GM19099 (cell line): ENCODE results near the gene SPATA46.

Source experiments
- POLR2A ChIP-seq: IDR thresholded peaks from 3 replicates; pipeline ENCODE4 v1.6.1; 2011; ENCODE audit warnings: low read depth; ENCODE audit not compliant: insufficient read length; ENCODE audit errors: extremely low read depth

Gene SPATA46

GRCh38 chr1:162370161-162370560 lies 6.5 kb downstream of the SPATA46 start:
- no peak for TF ChIP-seq POLR2A

- no peak for TF ChIP-seq POLR2A
These were observed 7.1 kb downstream of the SPATA46 start for GRCh38 chr1:162369571-162369970.

- no peak for TF ChIP-seq POLR2A
These were observed 8.2 kb downstream of the SPATA46 start for GRCh38 chr1:162368451-162368850.

GRCh38 chr1:162367772-162368171 lies 8.9 kb downstream of the SPATA46 start:
- TF ChIP-seq POLR2A: no peak

- TF ChIP-seq POLR2A: no peak
These were observed 9.6 kb downstream of the SPATA46 start for GRCh38 chr1:162367073-162367472.

- no peak for TF ChIP-seq POLR2A
These were observed 10.0 kb downstream of the SPATA46 start for GRCh38 chr1:162366671-162367070.

GRCh38 chr1:162366149-162366548 lies 10.5 kb downstream of the SPATA46 start:
- no peak for TF ChIP-seq POLR2A

GRCh38 chr1:162365284-162366020 lies 11.2 kb downstream of the SPATA46 start:
- no peak for TF ChIP-seq POLR2A

GRCh38 chr1:162364498-162364897 lies 12.2 kb downstream of the SPATA46 start:
- TF ChIP-seq POLR2A: no peak

GRCh38 chr1:162363823-162364222 lies 12.8 kb downstream of the SPATA46 start:
- TF ChIP-seq POLR2A: no peak

GRCh38 chr1:162361349-162361748 lies 15.3 kb downstream of the SPATA46 start:
- TF ChIP-seq POLR2A: no peak

- no peak for TF ChIP-seq POLR2A
These were observed 15.8 kb downstream of the SPATA46 start for GRCh38 chr1:162360874-162361260.

- TF ChIP-seq POLR2A: no peak
These were observed 16.3 kb downstream of the SPATA46 start for GRCh38 chr1:162360237-162360873.

GRCh38 chr1:162359523-162360236 lies 17.0 kb downstream of the SPATA46 start:
- no peak for TF ChIP-seq POLR2A

GRCh38 chr1:162358928-162359327 lies 17.7 kb downstream of the SPATA46 start:
- TF ChIP-seq POLR2A: no peak
